ENCODE data around the gene PEX7. TPM values are rescaled to one million over a fixed set of nuclear protein-coding genes. Genes with fewer than 3 reads are reported as not detected.

PEX7 gene
- total and polyA plus RNA-seq, 12 donors: 4.8 to 43.3 (median 23.8) TPM

GRCh38 chr6:136826216-136826615, 3.8 kb downstream of the PEX7 start:
- no peaks in the 10 kb centered on the region for H3K9me3 ChIP-seq (replicated peaks in 1 of 3)
- no peak overlapping the region for H3K27ac ChIP-seq
- peaks cover 5 to 14% of the 10 kb centered on the region in 2 donors for H3K4me1 ChIP-seq (replicated peaks in 1 of 2)
- WGBS, 4 donors: 89 to 96% (median 93%) methylated on average over 6 of the region's 6 CpGs
- no peak for DNase-seq
- H3K36me3 ChIP-seq (replicated peaks in 1 of 2): peaks cover 0 to 11% of the 10 kb centered on the region in 2 donors
- no peak overlapping the region for H3K4me3 ChIP-seq
- TF ChIP-seq POLR2A (IDR thresholded peaks at IDR 0.05) (no peak), CTCF (IDR thresholded peaks at IDR 0.05) (no peak)
- intact Hi-C loops (cut with DNase I): no loop called here
- no peaks in the 10 kb centered on the region for H3K27me3 ChIP-seq

GRCh38 chr6:136831873-136832562, 9.6 kb downstream of the PEX7 start:
- Histone ChIP-seq H3K9me3 (replicated peaks in 1 of 3) (peaks cover 0 to 9% (median 0%) of the 10 kb centered on the region in 3 donors), H3K4me3 (no peak overlapping the region), H3K36me3 (replicated peaks in 1 of 2) (no peaks in the 10 kb centered on the region), H3K27ac (no peak overlapping the region), H3K4me1 (replicated peaks in 1 of 2) (peaks cover 0 to 4% of the 10 kb centered on the region in 2 donors), H3K27me3 (no peaks in the 10 kb centered on the region)
- intact Hi-C loops (cut with DNase I): no loop called here
- no peak for DNase-seq
- WGBS, 4 donors: 93 to 100% (median 98%) methylated on average over 1 of the region's 1 CpG
- TF ChIP-seq CTCF (IDR thresholded peaks at IDR 0.05) (no peak), POLR2A (IDR thresholded peaks at IDR 0.05) (no peak)

GRCh38 chr6:136840276-136841001, 18.0 kb downstream of the PEX7 start:
- Histone ChIP-seq H3K36me3 (replicated peaks in 1 of 2) (no peaks in the 10 kb centered on the region), H3K27ac (no peak overlapping the region), H3K4me3 (no peak overlapping the region), H3K9me3 (replicated peaks in 1 of 3) (no peaks in the 10 kb centered on the region), H3K27me3 (no peaks in the 10 kb centered on the region), H3K4me1 (replicated peaks in 1 of 2) (no peaks in the 10 kb centered on the region)
- intact Hi-C loops (cut with DNase I): no loop called here
- 79 to 85% (median 82%) methylated on average over 4 of the region's 4 CpGs for WGBS, 4 donors
- TF ChIP-seq CTCF (IDR thresholded peaks at IDR 0.05) (no peak), POLR2A (IDR thresholded peaks at IDR 0.05) (no peak)
- no peak for DNase-seq

- TF ChIP-seq CTCF (IDR thresholded peaks at IDR 0.05) (no peak), POLR2A (IDR thresholded peaks at IDR 0.05) (no peak)
- Histone ChIP-seq H3K36me3 (replicated peaks in 1 of 2) (no peaks in the 10 kb centered on the region), H3K27me3 (no peaks in the 10 kb centered on the region), H3K4me3 (no peak overlapping the region), H3K4me1 (replicated peaks in 1 of 2) (no peaks in the 10 kb centered on the region), H3K9me3 (replicated peaks in 1 of 3) (no peaks in the 10 kb centered on the region), H3K27ac (peak overlapping the region in 1 of 5 donors; percentile 27)
- intact Hi-C loops (cut with DNase I): no loop called here
- WGBS, 4 donors: 82 to 87% (median 85%) methylated on average over 3 of the region's 3 CpGs
- no peak for DNase-seq
Observed at GRCh38 chr6:136843210-136843609, 20.8 kb downstream of the PEX7 start.

Measured in adrenal gland (tissue), 12 donors.